SU-DHL-6 (cell line): ENCODE data around the gene LSM2.
"Not testable (repeated sequence)": the region's sequence is repeated elsewhere in the genome, so short reads cannot be mapped to it uniquely, and the experiment has no call there.

Experiments used
- CTCF ChIP-seq: fragments of 200-600 bp; sonication (generic); IDR thresholded peaks from one replicate; pipeline ENCODE4 v1.5.1; 2017; ENCODE audit warnings: antibody characterized with exemption, mild to moderate bottlenecking, low read length, moderate library complexity; ENCODE audit not compliant: insufficient read depth, poor library complexity, severe bottlenecking
- EZH2phosphoT487 ChIP-seq: fragments of 200-600 bp; sonication (generic), shearing (Covaris generic); conservative IDR thresholded peaks from 2 replicates; pipeline ENCODE4 v1.6.1; 2018; ENCODE audit warnings: mild to moderate bottlenecking, antibody characterized with exemption, low read length, moderate library complexity, mixed read lengths

- TF ChIP-seq CTCF, EZH2phosphoT487: not testable (repeated sequence)
These were observed 10.6 kb upstream of the LSM2 start for GRCh38 chr6:31817133-31817928.
